GM12878 (cell line): ENCODE results near the gene CSNK1G3. TPM values are rescaled to one million over a fixed set of nuclear protein-coding genes. Genes with fewer than 3 reads are reported as not detected.

ENCODE experiments used
- ATAC-seq: fragments of 200-7000 bp; cut with Tn5 transposase; 3 replicates; pipeline ENCODE4 v1.9.1; 2020; ENCODE audit warnings: mild to moderate bottlenecking, moderate library complexity
- BruUV-seq: library from RNA; stranded (reverse); fragments of 400-500 nt; replicated peaks from 2 replicates; lab custom pipeline; 2021; lab: Mats Ljungman, UMichigan
- CTCF ChIA-PET: fragments of 300-600 bp; sonication (Branson Sonifier 250); formaldehyde crosslinking; extraction: SDS; loops from one replicate; lab custom pipeline; 2021; ENCODE audit warnings: inconsistent platforms; lab: Yijun Ruan, JAX
- POLR2A ChIA-PET: fragments of 350-600 bp; formaldehyde crosslinking; extraction: SDS; loops from one replicate; lab custom pipeline; 2021; ENCODE audit warnings: inconsistent platforms; lab: Charles Lee
- RAD21 ChIA-PET: fragments of 300-600 bp; sonication (Branson Sonifier 250); formaldehyde crosslinking; loops from one replicate; lab custom pipeline; 2023; ENCODE audit warnings: antibody characterized with exemption; ENCODE audit not compliant: unreplicated experiment; lab: Charles Lee
- SMC1A ChIA-PET: fragments of 300-600 bp; sonication (Branson Sonifier 250); formaldehyde crosslinking; loops from one replicate; lab custom pipeline; 2023; ENCODE audit not compliant: unreplicated experiment, uncharacterized antibody; lab: Charles Lee
- DNase-seq: peaks from one replicate; pipeline ENCODE4 v3.0.0-alpha.2; 2011; ENCODE audit warnings: low read depth, low spot score
- FAIRE-seq: peaks from 3 replicates; lab custom pipeline; 2011; peaks lifted over from hg19 to GRCh38; lab: Jason Lieb, UNC
- H2AFZ ChIP-seq: 2 replicates; pipeline ENCODE4 v1.6.0; 2011; ENCODE audit warnings: low read depth, low read length, control low read depth; ENCODE audit not compliant: control insufficient read depth
- H3K27ac ChIP-seq: 2 replicates; pipeline ENCODE4 v1.5.1; 2011; ENCODE audit warnings: control low read depth; ENCODE audit not compliant: control insufficient read depth, insufficient read depth
- H3K27me3 ChIP-seq, 2 experiments: replicated peaks in 1 of 2; 2 replicates each; pipeline versions ENCODE4 v1.6.0 to v1.6.1; 2011; ENCODE audit warnings: low read length in 1 of 2; ENCODE audit not compliant: control insufficient read depth in 2 of 2, insufficient read depth in 2 of 2
- H3K36me3 ChIP-seq, 2 experiments: 2 replicates each; pipeline ENCODE4 v1.5.1; 2011; ENCODE audit warnings: low read length in 1 of 2; ENCODE audit not compliant: control insufficient read depth in 2 of 2, insufficient read depth in 2 of 2
- H3K4me1 ChIP-seq: 2 replicates; pipeline ENCODE4 v1.6.1; 2011; ENCODE audit warnings: mild to moderate bottlenecking, low read length, moderate library complexity, mixed read lengths; ENCODE audit not compliant: control insufficient read depth, insufficient read depth
- H3K4me2 ChIP-seq: 2 replicates; pipeline ENCODE4 v1.6.0; 2011; ENCODE audit warnings: control low read depth; ENCODE audit not compliant: control insufficient read depth, insufficient read depth
- H3K4me3 ChIP-seq: fragments of 200-600 bp; sonication (generic); 2 replicates; pipeline ENCODE4 v1.5.1; 2016
- H3K79me2 ChIP-seq: 2 replicates; pipeline ENCODE4 v1.6.0; 2011; ENCODE audit warnings: low read length; ENCODE audit not compliant: control insufficient read depth, insufficient read depth
- H3K9ac ChIP-seq: 2 replicates; pipeline ENCODE4 v1.8.0; 2011; ENCODE audit warnings: low read length, control low read depth, mixed read lengths; ENCODE audit not compliant: control insufficient read depth, insufficient read depth
- H3K9me3 ChIP-seq: replicated peaks from 3 replicates; pipeline ENCODE4 v1.5.1; 2011; ENCODE audit warnings: mild to moderate bottlenecking, low read length; ENCODE audit not compliant: control insufficient read depth, insufficient read depth
- H4K20me1 ChIP-seq: 2 replicates; pipeline ENCODE4 v1.6.0; 2011; ENCODE audit not compliant: control insufficient read depth, insufficient read depth
- MTA2 ChIP-seq: fragments of 450-650 bp; IDR thresholded peaks from 2 replicates; pipeline ENCODE4 v1.6.1; 2016; ENCODE audit warnings: low read depth, mild to moderate bottlenecking, moderate library complexity
- NFXL1 ChIP-seq: fragments of 450-650 bp; IDR thresholded peaks from 2 replicates; pipeline ENCODE4 v1.6.1; 2017; ENCODE audit warnings: antibody characterized with exemption, mild to moderate bottlenecking, borderline replicate concordance
- RAD21 ChIP-seq: IDR thresholded peaks from 2 replicates; pipeline ENCODE4 v1.6.1; 2011; ENCODE audit warnings: mild to moderate bottlenecking, low read depth, low read length, moderate library complexity; ENCODE audit not compliant: insufficient read depth
- WGBS: methylation state at CpG from one replicate; pipeline ENCODE4 v1.1.6; 2016; ENCODE audit warnings: low lambda C conversion rate; ENCODE audit not compliant: insufficient replicate concordance, insufficient coverage; ENCODE audit errors: missing lambda C conversion rate; 5-methylcytosine and 5-hydroxymethylcytosine counted together
- in situ Hi-C: fragments of 300-500 bp; cut with MboI; formaldehyde crosslinking; loops from 9 replicates; pipeline ENCODE4 v1.14.3; 2018; ENCODE audit warnings: mixed read lengths
- intact Hi-C: fragments of 100-400 bp; cut with micrococcal nuclease; formaldehyde crosslinking; loops from one replicate; pipeline ENCODE4 v1.14.2; 2022; ENCODE audit not compliant: unreplicated experiment
- polyA plus RNA-seq, 11 experiments: library from polyadenylated mRNA; depleted of rRNA in 4 of 11; unstranded in 6 of 11; stranded (reverse) in 5 of 11; fragments of >200 nt; fragmentation: Nextera tagmentation in 4 of 11; fragmentation: Illumina TruSeq in 1 of 11; extraction: Ambion mirVana in 4 of 11; extraction: Trizol in 1 of 11; gene quantifications; 1 replicate in 1 of 11; 2 replicates in 10 of 11; pipeline versions ENCODE4 v1.2.1 to v1.2.3, GENCODE V29; 2011 to 2016; ENCODE audit warnings: inconsistent platforms in 2 of 11, missing spikeins in 2 of 11, low read depth in 1 of 11
- total RNA-seq, 4 experiments: library from RNA; depleted of rRNA in 3 of 4; stranded (reverse); fragments of >200 nt in 3 of 4; fragmentation: Illumina TruSeq in 1 of 4; extraction: Trizol in 1 of 4; gene quantifications; 2 replicates each; pipeline versions ENCODE4 v1.2.1 to v1.2.3, GENCODE V29; 2013 to 2021

The CSNK1G3 gene
- total and polyA plus RNA-seq, 10 of the 15 experiments (the other 5 are each of a cell fraction or from before 2014, with no cell fraction given), result 7.4 to 24.1 (median 17.9) TPM

DNA sequence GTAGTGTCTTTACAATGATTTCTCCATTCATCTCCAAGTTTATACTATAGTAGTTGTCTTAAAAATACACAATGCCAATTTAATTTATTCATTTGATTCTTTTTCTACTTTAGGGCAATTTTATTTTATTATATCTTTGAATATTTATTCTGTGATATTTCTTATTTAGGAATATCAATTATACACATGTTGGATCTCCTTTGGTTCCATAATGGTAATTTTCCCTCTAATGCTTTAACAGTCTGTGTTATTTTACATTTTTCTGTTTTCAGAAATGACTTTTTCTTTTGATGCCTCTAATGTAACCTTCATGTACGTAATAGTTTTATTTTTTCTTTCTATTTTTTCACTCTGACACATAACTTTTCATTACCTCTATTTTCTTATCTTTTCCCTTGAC lies 153.0 kb downstream of the CSNK1G3 start (continued):
- no peak for TF ChIP-seq MTA2

DNA sequence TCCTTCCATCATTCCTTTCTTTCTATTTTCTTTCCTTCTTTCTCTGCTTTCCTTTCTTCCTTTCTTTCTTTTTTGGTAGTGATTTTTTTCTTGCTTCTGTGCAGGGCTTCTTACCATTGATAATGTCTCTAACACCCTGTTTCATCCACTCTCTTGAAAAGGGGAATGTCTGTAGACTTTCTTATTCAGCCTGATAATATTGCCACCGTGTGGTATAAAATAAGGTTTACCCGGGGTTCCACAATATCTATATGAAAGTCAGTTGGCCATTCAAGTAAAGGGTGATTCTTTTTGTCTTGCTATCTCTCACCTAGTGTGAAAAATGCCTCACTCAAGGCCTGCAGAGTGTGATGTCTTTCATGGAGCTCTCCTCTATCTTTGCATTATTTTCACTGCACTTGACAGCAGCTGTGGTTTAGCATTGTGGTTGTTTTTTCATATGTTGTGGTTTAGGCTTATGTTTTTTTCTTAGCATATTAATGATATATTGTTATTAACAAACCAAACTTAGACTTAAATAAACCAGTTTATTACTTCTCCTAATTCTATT lies 153.9 kb downstream of the CSNK1G3 start:
- ChIA-PET SMC1A (interaction anchor here (1.0 kb wide), 1 partner anchor 14 kb away, joined by 3 read pairs; no protein-coding TSS in a partner anchor), RAD21 (no interaction called here), CTCF (no interaction called here), POLR2A (no interaction called here)
- Histone ChIP-seq H3K79me2 (no peaks in the 10 kb centered on the region), H3K4me1 (no peaks in the 10 kb centered on the region), H3K27me3 (no peaks in the 10 kb centered on the region; a peak in 1 of 4 replicates), H3K9me3 (no peaks in the 10 kb centered on the region), H3K4me3 (no peak overlapping the region), H4K20me1 (no peaks in the 10 kb centered on the region), H3K9ac (no peak overlapping the region), H2AFZ (no peak overlapping the region), H3K4me2 (no peak overlapping the region), H3K36me3 (no peaks in the 10 kb centered on the region), H3K27ac (no peak overlapping the region)
- DNase-seq (no peak), FAIRE-seq (no peak), ATAC-seq (peak; percentile 21; the same call in 1 of the 3 replicates)
- in situ Hi-C loops, result loop anchor here (25.0 kb wide), 1 partner anchor 1046 kb away; no protein-coding TSS in a partner anchor
- 28% methylated on average over 2 of the region's 2 CpGs for WGBS
- no peak for TF ChIP-seq NFXL1
- TF ChIP-seq RAD21, result 0 out of 2 replicates have a peak, but pooled peaks have one; percentile 21
- no TSS peak for BruUV-seq
- intact Hi-C loops, result loop anchor here (10.0 kb wide), 1 partner anchor 389 kb away; no protein-coding TSS in a partner anchor

Other genes with a start within 250 kb of the CSNK1G3 start
- gene CEP120, start 88.8 kb upstream of the CSNK1G3 start, total RNA-seq (2014; rRNA removed), result 15.5 TPM in 2 replicates
- gene CEP120, start 88.8 kb upstream of the CSNK1G3 start, total RNA-seq (2014; rRNA removed; fragmentation: Illumina TruSeq; extraction: Trizol), result 20.4 and 20.6 TPM in 2 replicates
- 16.2 and 17.5 TPM in 2 replicates for gene CEP120, start 88.8 kb upstream of the CSNK1G3 start, total RNA-seq (2021)
- gene CEP120, start 88.8 kb upstream of the CSNK1G3 start, polyA plus RNA-seq (2011; rRNA removed), result 23.0 and 28.3 TPM in 2 replicates
- gene CEP120, start 88.8 kb upstream of the CSNK1G3 start, polyA plus RNA-seq (2014; fragmentation: Illumina TruSeq; extraction: Trizol), result 15.2 and 22.5 TPM in 2 replicates
- 1 to 10 TPM; 4.1 to 4.3 TPM for gene CEP120, start 88.8 kb upstream of the CSNK1G3 start, polyA plus RNA-seq (2014; fragmentation: Nextera tagmentation; extraction: Ambion mirVana)
- 7.2 and 11.0 TPM in 2 replicates for gene CEP120, start 88.8 kb upstream of the CSNK1G3 start, polyA plus RNA-seq (2014; rRNA removed)
- gene CEP120, start 88.8 kb upstream of the CSNK1G3 start, polyA plus RNA-seq (2016; fragmentation: Nextera tagmentation; extraction: Ambion mirVana), result 10 to 100 TPM in 1 of 2 experiments, 1 to 10 TPM in 1; 9.8 to 10.6 TPM